ENCODE results near the gene CALD1.

- TF ChIP-seq POLR2A (IDR thresholded peaks at IDR 0.05; ENCODE audit: low read depth, low read length) (no peak), POU2F2 (IDR thresholded peaks at IDR 0.05; ENCODE audit: low read depth, low read length) (no peak), POLR2AphosphoS5 (IDR thresholded peaks at IDR 0.05; ENCODE audit: low read depth, low read length) (no peak)
Measured at GRCh38 chr7:134778941-134779740, at the start of gene CALD1.

Measured in GM12891 (cell line).